Mucosa of gallbladder (tissue), 1 donor: ENCODE data around the gene POR. TPM values are rescaled to one million over a fixed set of nuclear protein-coding genes. Genes with fewer than 3 reads are reported as not detected.

Experiments
- DNase-seq: peaks from one replicate; pipeline ENCODE4 v3.0.0-alpha.2; 2020; ENCODE audit warnings: low spot score
- total RNA-seq: library from RNA; stranded (reverse); gene quantifications from one replicate; pipeline ENCODE4 v1.2.1, GENCODE V29; 2021
- donor health status: DM: no; HTN: no; CAD: no.

Gene POR
- total RNA-seq, 1 donor from 2014 or later = 195 TPM

DNA sequence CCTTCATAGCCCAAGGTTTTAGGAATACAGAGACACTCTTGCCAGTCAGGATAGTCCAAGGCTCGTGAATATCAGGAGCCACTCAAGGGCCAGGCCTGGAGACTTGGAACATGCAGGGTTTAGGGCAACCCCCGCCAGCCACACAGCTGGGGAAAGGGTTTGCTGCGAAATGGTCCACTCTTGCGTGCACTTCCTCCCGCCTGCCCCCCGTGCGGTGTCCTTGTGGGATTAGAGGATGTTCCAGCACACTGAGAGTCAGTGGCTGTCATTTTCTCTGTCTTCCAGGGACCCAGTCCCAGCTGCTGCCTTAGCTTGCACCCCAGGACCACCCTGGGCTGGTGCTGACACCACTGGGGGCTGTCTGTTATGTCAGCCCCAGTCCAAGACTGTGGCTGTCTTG lies 38.5 kb downstream of the POR start:
- no peak for DNase-seq

DNA sequence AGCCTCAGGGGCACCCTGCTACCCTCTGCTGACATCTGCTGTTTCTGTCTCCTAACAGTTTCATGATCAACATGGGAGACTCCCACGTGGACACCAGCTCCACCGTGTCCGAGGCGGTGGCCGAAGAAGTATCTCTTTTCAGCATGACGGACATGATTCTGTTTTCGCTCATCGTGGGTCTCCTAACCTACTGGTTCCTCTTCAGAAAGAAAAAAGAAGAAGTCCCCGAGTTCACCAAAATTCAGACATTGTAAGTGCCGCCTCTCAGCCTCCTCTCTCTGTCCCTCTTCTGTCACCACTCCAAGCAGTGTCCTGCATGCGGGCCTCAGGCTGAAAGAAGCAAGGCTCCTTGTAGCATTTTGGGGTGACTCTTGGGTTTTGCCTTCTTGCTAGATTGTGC lies 39.0 kb downstream of the POR start:
- no peak for DNase-seq

- no peak for DNase-seq
Observed at GRCh38 chr7:75955331-75955955, 40.5 kb downstream of the POR start.

GRCh38 chr7:75957021-75957736 lies 42.2 kb downstream of the POR start:
- DNase-seq = peak; percentile 83

- no peak for DNase-seq
Observed at GRCh38 chr7:75958802-75959543, 44.0 kb downstream of the POR start.

DNA sequence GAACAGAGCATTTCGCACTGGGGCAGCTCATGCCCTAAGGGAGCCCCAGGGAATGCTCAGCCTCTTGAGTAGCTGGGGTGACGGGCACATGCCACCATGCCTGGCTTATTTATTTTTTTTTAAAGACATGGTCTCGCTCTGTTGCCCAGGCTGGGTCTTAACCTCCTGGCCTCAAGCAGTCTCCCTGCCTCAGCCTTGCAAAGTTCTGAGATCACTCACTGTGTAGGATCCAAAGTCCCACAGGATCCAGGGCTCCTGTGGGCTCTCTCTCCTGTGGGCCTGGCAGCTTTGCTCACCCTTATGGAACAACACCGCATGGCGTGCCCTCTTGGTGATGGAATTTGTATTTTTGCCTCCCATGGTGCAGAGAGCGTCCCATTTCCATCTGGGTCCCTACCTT lies 45.4 kb downstream of the POR start:
- DNase-seq = no peak

DNA sequence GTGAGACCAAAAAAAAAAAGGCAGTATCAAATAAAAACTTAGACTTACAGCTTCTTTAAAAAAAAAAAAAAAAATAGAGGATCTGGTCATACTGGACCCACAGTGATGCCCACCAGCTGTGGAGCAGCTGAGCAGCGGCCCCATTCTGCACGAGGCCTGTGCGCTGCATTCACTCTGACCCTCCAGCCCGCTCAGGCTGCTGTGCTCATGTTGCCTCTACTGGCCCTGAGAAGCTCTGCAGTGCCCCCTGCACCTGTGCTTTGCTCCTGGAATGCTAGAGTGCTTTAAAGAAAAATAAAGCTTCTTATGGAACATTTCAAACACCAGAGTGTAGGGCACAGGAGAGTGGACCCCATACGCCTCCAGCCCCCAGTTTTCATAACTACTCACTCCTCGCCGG lies 46.3 kb downstream of the POR start:
- no peak for DNase-seq

GRCh38 chr7:75962607-75963380 lies 47.8 kb downstream of the POR start:
- DNase-seq = no peak

DNA sequence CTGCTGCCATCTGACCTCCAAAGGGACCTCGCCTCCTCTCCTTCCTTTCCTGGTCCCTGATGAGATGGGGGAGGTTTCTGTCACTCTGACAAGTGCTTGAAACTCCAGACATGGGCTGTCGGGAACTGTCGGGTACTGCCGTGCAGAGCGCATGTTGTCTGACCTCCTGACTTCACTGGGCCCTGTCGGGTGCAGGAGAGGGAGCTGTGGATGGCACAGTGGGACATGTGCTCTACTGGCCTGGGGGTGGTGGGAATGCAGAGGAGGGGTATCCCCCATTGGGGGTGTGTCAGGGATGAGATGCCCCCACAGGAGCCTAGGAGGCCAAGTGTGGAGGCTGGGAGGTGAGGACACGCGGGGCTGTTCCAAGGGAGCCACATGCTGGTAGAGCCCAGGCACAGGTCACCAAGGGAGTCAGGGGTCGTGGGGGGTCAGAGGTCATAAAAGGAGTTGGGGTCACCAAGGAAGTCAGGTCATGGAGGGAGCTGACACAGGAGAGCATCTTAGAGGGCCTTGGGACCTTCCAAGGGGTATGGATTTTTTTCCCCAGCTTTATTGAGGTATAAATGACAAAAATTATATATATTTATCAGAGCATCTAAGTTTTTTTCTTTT lies 48.5 kb downstream of the POR start:
- no peak for DNase-seq

DNA sequence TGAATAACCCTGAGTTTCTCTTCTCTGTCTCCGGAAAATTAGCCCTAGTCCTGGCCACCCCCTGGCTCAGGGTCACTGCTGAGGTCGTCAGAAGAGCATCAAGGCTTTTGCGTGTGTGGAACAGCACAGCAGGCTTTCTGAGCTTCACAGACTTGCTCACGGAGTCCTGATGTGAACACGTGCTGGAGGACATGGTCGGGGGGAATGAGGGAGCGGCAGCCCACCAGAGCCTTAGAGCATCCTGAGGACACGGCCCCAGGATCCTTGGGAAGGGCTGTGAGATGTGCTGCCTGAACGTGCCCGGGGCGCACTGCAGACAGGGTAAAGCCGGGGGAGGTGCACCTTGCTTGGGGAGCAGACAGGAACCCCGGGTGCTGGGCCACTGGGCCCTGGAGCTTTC lies 50.7 kb downstream of the POR start:
- DNase-seq = no peak

DNA sequence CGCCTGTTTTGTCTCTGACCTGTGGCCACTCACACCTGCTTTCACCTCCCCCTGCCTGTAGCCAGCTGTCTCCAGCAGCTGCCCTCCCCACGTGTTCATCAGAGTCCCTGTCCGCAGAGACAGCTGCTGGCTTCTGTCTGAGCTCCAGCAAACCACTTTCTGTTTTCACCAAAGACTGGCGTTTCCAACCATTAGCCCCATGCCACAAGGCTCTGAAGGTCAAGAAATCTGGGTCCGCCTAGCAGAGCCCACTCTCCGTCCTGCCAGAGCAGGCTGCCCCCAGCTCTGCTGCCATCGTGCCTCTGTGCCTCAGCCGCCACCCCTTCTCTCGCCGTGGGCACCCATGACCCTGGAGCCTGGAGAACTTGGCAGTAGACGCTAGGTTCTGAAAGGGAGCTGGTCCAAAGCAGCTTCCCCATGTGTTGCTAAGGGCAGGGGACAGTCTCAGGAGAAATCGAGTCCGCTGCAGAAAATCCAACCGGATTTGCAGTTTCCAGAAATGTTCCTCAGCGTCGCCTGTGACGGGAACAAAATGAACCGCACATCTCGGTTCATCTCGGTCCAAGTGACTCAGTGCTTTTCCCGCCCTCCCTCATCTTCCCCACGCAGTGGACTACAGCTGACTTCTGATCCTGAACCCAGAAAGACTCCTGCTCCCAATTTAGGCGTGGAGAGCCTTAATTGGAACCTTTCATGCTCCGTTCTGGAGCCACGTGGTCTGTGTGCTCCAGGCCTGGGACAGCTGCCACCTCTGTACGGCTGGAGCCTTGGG lies 51.4 kb downstream of the POR start:
- peak; percentile 50 for DNase-seq

GRCh38 chr7:75967055-75967454 lies 52.1 kb downstream of the POR start:
- no peak for DNase-seq

DNA sequence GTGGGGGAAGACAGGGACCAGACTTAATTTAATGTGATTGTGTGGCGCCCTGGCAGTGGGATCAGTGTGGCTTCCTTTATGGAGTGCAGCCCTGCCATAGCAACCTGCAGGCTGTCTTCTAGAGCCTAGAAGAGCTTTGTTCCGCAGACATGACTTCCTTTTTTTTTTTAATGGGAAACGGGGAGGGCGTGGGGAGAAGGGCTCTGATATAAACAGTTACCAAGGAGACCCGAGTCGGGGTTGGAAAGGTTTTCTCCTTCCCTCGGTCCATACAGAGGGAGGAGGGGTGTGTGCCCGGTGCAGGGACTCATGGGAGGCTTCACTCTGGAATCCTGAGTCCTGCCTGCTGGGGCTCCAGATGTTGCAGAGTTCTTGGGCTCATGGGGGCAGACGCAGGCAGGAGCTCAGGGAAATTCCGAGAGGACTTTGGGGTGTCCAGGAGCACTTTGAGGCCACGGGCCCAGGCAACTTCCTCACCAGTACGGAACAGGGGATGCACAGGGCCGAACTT lies 52.6 kb downstream of the POR start:
- no peak for DNase-seq

GRCh38 chr7:75968012-75968411 lies 53.1 kb downstream of the POR start:
- no peak for DNase-seq

- no peak for DNase-seq
Observed at GRCh38 chr7:75968561-75969001, 53.6 kb downstream of the POR start.

- peak; percentile 63 for DNase-seq
Observed at GRCh38 chr7:75969182-75969581, 54.2 kb downstream of the POR start.

DNA sequence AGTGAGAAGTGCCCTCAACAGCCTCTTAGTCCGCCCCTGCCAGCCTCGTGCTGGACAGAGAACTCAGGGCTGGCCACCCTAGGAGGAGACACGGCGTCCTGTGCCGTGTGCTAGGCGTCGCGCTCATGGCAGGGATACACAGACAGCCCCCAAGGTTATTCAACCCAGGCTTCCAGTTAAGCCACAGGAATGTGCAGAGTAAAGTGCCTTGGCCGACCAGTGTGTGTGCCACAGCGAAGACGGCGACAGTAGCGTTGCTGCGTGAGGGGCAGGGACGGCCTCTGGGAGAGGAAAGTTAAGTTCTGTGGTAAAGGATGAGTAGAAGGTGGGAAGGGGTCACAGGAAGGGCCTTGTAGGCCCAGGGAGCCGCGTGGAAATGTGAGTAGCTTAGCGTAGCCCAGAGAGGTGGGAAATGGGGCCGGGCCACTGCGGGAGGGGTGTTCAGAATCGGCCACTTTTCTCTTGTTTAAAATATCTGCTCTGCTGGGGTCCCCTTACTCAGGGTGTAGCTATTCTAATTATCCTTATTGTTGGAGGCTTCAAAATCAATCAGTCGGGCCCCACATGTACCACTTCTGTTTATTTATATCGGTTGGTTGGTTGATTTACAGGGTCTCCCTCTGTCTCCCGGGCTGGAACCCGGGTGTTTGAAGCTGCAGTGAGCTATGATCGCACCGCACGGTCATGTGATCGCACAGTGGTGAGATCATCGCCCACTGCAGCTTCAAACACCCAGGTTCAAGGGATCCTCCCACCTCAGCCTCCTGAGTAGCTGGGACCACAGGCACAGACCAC lies 54.9 kb downstream of the POR start:
- no peak for DNase-seq

DNA sequence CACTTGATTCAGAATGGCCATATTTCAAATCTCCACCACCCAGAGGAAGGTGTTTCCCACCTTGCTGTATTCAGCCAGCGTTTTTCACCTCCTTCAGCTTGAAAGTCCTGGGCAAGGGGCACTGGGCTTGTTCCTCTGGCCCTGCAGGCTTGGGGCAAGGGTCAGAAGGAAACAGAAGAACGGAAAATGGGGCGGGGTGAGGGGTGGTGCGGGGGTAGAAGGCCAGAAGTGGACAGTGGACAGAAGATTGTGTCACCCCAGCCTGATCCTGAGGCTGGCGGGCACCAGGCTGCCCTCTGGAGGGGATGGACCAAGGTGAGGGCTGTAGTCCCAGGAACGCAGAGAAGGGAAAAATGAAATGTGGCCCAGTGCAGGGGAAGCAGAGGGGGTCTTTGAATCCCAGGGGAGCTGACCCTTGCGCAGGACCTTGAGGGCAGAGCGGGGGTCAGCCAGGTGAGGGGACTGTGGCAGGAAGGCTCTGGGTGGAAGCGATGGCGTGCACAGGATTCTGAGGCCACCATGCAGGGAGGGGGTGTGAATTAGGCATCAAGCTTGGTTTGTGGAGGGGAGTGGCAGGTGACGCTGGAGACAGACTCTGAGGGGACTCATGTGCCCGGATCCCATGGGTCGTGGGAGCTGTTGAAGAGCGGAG lies 56.5 kb downstream of the POR start:
- no peak for DNase-seq
